GM18909 (cell line): Measurements from ENCODE around the gene ALDH1A1.

ENCODE experiments used
- ATAC-seq: cut with Tn5 transposase; IDR thresholded peaks from one replicate; pipeline ENCODE4 v1.9.1; 2021; ENCODE audit warnings: mild to moderate bottlenecking; ENCODE audit not compliant: unreplicated experiment, poor library complexity

The ALDH1A1 gene

DNA sequence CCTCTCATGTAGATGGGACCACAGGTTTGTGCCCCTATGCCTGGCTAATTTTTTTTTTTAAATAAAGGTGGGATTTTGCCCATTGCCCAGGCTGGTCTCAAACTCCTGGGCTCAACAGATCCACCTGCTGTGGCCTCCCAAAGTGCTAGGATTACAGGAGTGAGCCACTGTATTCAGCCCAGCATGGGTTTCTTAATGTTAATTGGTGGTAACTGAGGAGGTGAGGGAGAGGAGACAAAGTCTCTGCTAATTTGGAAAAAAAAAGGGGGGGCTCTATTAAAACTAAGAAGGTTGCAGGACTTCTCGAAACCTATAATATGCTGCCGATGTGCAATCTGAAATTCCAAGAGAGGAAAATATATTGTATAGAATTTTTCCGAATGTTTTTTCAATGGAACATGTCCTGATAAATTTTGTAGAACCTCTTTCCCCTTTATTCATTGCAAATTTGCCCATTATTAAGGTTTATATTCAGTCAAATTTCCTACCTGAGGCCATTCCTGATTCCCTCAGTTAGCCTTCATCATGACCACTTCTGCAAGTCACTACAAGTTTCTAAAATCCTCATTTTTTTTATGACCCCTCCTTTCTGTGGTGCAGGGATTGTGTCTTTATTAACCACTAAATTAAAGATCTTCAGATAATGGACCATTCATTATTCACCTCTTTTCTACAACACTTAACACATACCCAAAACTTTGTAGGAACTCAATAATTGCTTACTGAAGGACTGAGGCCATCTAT, 52.9 kb downstream of the ALDH1A1 start:
- no peak for ATAC-seq

DNA sequence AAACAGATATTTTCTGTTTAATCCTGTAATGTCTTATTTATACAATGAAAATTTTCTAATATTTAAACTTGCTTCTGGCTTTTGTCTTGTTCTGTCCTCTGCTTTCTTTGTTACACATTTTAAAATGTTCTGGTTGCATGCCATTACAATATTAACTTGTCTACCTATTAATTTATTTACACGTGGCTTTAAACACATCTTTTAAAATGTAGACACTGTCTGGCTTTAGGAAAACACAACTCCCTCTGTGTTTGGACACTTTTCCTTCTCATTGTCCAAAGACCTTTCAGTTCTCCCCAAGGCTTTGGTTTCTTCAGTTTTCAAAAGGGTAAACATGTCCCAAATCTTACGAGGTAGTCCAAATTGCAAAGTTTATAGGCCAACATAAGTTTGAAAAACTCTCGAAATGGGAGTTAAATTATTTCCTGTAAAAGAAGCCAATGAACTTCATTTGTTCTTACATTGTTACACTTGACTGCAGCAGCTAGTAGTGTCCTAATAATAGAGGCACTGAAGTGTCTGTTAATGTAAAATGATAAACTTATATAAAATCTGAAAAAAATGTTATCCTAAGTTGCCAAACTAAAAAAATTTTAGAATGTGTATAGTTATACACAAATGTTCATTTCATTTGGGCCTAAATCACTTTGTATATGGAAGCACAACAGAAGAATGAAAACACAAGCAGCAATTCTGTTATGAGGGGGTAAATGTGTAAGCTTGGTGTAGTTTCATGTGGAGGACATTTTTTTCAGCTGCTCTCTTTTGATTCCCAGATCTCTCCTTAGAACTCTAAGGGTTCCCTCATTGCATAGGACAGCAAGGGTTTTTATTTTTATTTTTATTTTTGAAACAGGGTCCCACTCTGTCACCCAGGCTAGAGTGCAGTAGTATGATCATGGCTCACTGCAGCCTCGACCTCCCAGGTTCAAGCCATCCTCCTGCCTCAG, 53.8 kb downstream of the ALDH1A1 start:
- ATAC-seq, result no peak

DNA sequence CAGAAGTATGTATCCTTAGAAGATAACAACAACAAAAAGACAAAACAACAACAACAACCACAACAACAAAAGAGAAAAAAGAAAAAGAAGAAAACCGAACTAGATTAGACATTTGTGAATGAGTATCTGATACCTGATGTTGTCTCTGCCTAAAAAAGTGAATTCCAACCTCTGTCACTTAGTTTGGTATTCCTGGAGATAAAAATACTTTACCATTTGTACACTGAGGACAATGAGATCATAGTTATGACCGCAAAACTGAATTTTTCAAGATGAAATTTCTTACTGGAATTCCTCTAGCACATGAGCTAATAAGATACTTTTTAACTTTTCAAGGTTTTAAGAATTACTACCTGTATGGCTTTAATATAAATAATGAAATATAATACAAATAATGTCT, 54.5 kb downstream of the ALDH1A1 start:
- no peak for ATAC-seq

DNA sequence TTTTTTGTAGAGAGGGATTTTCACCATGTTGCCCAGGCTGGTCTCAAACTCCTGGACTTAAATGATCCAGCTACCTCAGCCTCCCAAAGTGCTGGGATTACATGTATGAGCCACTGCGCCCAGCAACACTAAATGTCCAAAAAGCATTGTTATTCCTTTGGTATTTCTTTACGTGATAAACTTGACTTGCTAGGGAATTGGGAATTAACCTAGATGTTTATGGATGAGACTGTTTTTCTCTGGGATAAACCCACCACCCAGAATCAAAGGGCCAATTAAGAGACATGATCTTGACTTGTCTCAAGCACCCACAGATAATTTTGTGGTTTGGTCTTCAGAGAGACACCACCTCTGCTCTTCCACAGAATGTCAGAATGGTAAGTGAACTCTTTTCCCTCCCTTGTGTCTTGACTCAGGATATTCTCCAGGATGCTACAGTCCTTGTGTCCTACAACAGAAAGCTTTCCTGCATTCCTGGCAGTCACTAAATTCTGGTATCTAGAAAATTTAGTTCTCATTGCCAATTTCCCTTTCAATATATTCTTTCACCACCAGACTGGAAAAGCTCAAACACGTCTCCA, 55.7 kb downstream of the ALDH1A1 start:
- ATAC-seq, result no peak

- ATAC-seq, result no peak
Measured at GRCh38 chr9:72896439-72896838, 56.4 kb downstream of the ALDH1A1 start.

- ATAC-seq, result no peak
Measured at GRCh38 chr9:72895122-72895521, 57.7 kb downstream of the ALDH1A1 start.

DNA sequence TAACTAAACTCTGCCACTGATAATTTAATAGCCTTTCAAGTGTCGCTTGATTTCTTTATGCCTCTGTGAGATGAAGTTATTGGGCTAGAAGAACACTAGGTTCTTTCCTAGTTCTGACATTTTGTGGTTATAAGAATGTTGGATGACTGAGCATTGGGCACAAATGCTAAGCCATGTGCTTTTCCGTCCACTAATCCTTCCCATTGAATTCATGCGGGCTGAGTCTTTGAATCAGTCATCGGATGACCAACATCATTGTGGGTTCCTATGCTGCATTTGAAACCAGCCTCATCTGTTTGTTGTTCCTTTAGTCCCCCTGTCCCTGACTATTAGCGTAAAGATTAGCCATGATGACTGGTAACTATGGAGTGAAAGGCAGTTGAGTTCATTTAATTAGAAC, 58.5 kb downstream of the ALDH1A1 start:
- no peak for ATAC-seq

- no peak for ATAC-seq
Measured at GRCh38 chr9:72893437-72893836, 59.4 kb downstream of the ALDH1A1 start.

- ATAC-seq, result no peak
Measured at GRCh38 chr9:72891043-72891442, 61.8 kb downstream of the ALDH1A1 start.

- ATAC-seq, result no peak
Measured at GRCh38 chr9:72888943-72889342, 63.9 kb downstream of the ALDH1A1 start.

GRCh38 chr9:72888067-72888466, 64.8 kb downstream of the ALDH1A1 start:
- no peak for ATAC-seq

- ATAC-seq, result no peak
Measured at GRCh38 chr9:72886386-72886785, 66.5 kb downstream of the ALDH1A1 start.

- no peak for ATAC-seq
Measured at GRCh38 chr9:72884508-72884907, 68.3 kb downstream of the ALDH1A1 start.

DNA sequence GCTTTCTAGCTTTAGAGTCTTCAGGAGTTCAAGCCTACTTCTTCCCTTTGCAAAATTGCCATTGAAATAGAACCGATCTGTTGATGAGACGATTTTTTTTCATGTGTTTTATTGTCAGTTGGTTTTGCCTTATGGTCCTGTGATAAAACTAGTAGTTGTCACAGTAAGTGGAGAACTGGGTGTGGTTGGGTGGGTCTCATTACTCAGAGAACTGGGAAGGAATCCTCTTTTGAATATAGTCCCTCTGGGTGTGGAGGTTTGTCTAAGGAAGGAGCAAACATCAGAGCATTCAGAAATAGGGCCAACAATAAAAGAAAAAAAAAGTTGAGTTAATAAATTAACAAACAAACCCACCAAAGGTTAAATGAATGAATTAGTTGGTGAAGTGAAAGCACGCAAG, 69.0 kb downstream of the ALDH1A1 start:
- ATAC-seq, result no peak

DNA sequence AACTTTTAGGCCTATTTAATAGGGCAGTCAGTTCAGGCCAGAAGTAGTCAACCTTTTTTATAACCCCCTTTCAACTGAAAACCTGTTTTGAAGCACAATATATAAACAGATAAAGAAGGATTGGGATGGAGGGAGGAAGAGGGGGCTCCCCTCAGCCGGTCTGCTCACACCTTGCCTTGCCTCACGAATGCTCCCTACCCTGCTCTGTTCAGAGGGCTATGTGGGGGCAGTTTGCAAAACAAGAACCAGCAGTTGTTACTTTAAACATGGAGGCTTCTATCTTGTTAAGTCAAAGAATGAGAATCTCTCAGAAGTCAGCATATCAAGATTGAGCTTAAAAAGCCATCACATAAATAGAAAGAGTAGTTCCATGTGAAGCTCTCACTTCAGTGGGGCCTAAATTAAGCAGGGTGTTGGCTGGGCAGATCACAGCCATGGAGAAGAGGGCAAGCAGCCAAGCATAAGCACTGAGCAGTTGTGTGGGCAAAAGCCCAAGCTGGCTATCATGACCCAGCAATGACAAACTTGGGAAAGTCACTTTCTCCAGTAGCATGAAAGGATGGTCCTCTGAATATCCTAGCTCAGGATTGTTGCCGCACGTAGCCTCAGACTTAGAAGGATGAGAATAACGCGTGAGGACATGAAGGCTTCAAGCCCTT, 70.6 kb downstream of the ALDH1A1 start:
- no peak for ATAC-seq

DNA sequence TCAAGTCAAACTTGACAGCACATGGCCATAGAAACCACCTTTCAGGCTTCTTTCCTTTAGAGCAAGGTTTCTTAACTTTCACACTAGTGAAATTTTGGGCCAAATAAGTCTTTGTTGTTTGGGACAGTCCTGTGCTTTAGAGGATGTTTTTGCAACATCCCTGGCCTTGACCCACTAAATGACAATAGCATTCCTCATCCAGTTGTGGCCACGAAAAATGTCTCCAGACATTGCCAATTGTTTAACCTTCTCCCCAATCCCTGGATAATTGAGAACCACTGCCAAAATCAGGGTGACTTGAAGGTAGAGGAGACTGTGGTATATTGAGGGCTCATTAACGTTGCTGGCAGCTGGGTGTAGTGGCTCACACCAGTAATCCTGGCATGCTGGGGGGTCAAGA, 72.0 kb downstream of the ALDH1A1 start:
- ATAC-seq, result no peak

- no peak for ATAC-seq
Measured at GRCh38 chr9:72875221-72875620, 77.6 kb downstream of the ALDH1A1 start.

DNA sequence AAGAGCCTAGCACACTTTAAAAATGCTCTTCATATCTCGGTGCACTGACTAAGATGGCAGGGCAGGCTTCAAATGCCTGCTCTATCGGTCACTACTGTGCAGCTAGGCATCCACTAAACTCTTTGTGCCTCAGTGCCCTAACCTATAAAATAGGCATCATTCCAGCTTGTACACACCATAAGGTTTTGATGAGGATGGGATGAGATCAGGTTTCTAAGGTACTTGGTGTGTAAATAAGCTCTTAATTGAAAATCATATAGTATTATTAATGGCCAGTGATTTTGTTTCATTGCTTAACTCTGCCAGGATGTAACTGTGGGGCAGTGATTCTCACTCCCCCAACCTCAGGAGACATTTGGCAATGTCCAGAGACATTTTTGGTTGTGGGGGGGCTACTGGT, 78.5 kb downstream of the ALDH1A1 start:
- ATAC-seq, result no peak

- no peak for ATAC-seq
Measured at GRCh38 chr9:72873456-72873855, 79.4 kb downstream of the ALDH1A1 start.

DNA sequence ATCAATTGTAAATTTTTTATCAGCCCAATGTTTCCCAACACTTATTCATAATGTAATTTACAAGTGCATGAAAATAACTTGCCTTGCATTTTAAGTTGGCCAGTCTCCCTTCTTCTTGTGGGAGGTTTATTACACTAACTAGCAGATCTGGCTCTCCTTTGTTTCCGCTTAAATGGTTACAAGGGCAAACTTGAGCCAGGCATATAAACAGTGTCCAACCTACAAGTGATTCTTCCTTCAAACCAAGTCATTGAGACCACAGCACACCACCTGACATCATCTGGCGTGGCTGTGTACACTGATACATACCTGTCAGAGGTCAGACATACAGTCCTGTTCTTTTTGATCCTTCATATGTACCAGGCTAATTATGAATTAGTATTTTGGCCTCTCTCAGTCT, 80.1 kb downstream of the ALDH1A1 start:
- ATAC-seq, result no peak

DNA sequence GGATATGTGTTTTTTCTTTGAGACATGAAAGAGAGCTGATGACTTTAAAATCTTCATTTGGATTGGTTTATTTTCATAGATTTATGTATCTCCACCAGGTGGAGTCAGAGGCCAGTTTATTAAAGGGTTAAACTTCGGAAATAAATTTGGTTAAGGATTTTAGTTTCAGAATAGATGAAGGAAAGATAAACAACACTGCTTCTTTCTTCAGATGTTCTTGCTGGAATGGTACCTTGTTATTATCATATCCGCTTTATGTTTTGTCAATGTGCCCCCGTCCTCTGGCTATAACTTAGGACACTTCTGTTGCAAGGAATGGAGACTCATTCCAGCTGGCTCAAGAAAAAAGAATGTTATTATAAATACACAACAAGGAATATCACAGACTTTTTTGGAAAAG, 81.2 kb downstream of the ALDH1A1 start:
- no peak for ATAC-seq
